Epithelial cell of esophagus (primary cell): ENCODE measurements around the gene RNASE7.

Source experiments
- DNase-seq: peaks from one replicate; pipeline ENCODE4 v3.0.0; 2010; ENCODE audit warnings: low read depth
- H3K4me3 ChIP-seq: 2 replicates; pipeline ENCODE4 v1.5.1; 2011; ENCODE audit warnings: mild to moderate bottlenecking, low read length, control low read depth
- CTCF ChIP-seq: IDR thresholded peaks from 2 replicates; pipeline ENCODE4 v1.5.1; 2011; ENCODE audit warnings: low read depth, mild to moderate bottlenecking, low read length, control low read depth, inconsistent platforms; ENCODE audit not compliant: insufficient read depth; ENCODE audit errors: missing control alignments

The RNASE7 gene

GRCh38 chr14:21087294-21088091, 45.3 kb downstream of the RNASE7 start:
- TF ChIP-seq CTCF: no peak
- no peak overlapping the region for H3K4me3 ChIP-seq
- DNase-seq: peak; percentile 78

- no peak for DNase-seq
- TF ChIP-seq CTCF: no peak
- no peak overlapping the region for H3K4me3 ChIP-seq
These were observed 46.5 kb downstream of the RNASE7 start for GRCh38 chr14:21088687-21089086.

- no peak for TF ChIP-seq CTCF
- no peak for DNase-seq
- H3K4me3 ChIP-seq: no peak overlapping the region
These were observed 47.1 kb downstream of the RNASE7 start for GRCh38 chr14:21089271-21089670.

DNA sequence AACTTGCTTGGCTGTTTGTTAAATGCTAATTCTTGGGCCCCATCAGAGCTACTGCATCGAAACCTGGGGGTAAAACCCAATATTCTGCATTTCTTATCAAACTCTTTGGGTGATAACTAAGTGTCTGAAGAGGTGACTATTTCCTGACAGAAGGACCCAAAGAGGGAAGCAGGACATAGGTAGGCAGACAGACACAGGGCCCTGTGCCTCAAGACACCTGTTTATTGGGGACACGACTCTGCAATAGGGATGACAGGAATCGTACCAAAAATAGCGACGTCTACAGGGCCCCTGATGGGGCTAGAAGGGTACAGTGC, 47.7 kb downstream of the RNASE7 start:
- no peak for DNase-seq
- no peak for TF ChIP-seq CTCF
- no peak overlapping the region for H3K4me3 ChIP-seq

GRCh38 chr14:21090194-21090939, 48.2 kb downstream of the RNASE7 start:
- TF ChIP-seq CTCF: peak; percentile 42
- H3K4me3 ChIP-seq: no peak overlapping the region
- DNase-seq: no peak

- H3K4me3 ChIP-seq: no peak overlapping the region
- TF ChIP-seq CTCF: no peak
- no peak for DNase-seq
These were observed 48.9 kb downstream of the RNASE7 start for GRCh38 chr14:21090940-21091663.
